ENCODE data around the gene PRXL2A.
A peak's percentile ranks its signal among the peaks of the same experiment; 100 is the strongest.
"Not testable (repeated sequence)": the region's sequence is repeated elsewhere in the genome, so short reads cannot be mapped to it uniquely, and the experiment has no call there.

PRXL2A gene

DNA sequence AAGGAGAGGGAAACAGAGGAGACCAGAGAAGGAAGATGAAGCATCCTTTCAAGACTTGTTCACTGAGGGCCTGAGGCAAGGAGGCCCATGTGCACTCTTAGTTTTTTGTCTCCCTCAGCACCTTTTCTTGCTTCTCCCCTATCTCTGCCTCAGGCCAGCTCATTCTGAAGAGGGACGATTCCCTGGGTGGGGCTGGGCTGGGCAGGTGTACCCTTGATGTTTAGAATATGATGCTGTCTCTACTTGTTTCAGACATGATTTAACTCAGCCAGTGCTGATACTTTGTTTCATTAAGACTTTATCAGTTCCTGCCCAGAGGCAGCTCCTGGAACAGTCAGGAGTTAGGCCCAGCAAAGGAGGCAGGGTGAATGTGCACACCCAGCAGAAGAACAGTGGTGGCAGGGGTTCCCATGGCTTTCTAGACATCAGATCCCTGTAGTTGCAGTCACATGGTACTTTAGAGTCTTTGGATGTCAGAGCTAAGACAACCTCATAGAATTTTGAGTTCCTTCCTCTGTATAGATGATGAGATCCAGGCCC lies 3.4 kb downstream of the PRXL2A start:
- no peak for DNase-seq

- no peak for DNase-seq
Measured at GRCh38 chr10:80412486-80412885, 4.1 kb downstream of the PRXL2A start.

GRCh38 chr10:80413271-80413996 lies 5.1 kb downstream of the PRXL2A start:
- peak; percentile 81 for DNase-seq

DNA sequence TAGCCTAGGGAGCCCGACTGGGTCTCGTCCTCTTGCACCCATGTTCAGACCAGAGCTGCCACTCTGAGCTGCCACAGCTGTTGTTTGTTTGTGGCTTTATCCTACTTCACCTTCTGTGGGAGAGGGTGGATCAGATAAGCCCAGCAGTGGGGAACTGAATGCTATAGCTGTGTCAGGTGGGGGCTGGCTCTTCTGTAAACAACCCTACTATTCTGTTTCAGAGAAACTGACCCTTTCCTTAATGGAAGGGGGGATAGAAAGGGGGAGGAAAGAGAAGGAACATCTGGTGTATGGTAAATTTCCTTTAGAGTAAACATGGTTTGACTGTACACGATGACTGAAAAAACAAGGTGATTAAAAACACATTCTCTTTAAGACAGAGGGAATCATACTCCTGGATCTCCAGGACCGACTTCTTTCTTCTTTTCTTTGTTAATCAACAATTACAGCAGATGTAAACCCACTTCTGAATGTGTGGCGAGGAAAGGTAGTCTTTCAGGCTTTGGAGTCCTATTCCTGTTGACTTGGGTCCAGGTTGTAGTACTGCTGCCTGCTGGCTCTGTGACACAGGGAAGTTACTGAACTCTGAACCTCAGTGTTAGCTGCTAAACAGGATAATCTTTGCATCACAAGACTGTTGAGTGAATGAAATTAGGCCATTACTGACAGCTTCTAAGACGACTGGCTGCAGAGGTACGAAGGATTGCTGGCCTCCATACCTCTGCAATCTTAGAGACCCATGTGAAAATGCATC lies 6.0 kb downstream of the PRXL2A start:
- no peak for DNase-seq

DNA sequence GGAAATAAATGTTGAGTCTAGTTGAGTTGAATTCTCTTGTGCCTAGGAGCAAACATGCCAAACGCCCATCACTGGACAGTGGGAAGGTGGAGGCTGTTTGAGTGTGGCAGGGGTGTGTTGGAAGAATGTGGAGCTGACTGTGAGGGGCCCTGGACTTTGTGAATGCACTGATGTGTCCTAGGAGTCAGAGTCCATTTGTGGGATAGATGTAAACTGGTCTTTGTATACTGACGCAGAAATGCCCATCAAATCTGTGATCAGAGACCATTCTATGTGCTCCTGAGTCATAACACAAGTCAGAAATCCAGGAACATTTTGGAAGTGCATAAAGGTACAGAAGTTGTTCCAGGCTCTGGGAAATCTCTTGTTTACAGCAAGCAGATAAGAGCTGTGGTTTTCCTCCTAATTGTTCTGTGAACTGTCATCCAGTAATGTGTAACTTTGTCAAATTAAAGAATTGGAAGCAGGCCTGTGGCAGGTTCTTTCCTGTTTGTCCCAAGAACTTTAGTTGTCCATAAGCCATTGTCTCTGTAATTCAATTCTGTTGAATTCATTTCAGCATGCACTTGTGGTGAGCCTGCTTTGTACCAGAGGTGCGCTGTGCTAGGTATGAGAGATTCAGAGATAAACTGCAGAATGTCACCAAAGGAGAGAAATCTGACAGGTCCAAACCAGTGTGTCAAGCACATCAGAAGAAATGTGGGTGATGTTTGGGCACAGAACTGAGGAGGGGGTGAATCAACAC lies 7.6 kb downstream of the PRXL2A start:
- DNase-seq, result no peak

- no peak for DNase-seq
Measured at GRCh38 chr10:80416479-80417098, 8.2 kb downstream of the PRXL2A start.

DNA sequence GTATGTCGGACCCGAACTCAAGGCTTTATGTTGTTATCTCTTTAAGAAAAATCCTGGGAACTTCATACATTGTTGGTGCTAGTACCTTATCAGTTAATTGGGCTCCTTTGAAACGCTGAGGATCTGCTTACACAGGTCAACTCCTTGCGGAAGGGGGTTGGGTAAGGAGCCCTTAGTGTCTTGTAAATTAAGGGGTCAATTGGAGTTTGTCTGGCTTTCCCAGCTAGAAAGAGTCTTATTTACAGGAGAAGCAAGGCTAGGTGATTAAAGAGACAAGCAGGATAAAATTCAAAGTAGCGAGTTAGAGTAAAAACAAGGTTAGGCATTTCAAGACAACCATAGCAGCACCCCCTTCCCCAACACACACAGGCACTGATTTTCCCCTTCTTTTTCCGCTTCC lies 8.9 kb downstream of the PRXL2A start:
- not testable (repeated sequence) for DNase-seq

- DNase-seq, result no peak
Measured at GRCh38 chr10:80421050-80421706, 12.8 kb downstream of the PRXL2A start.

- DNase-seq, result no peak
Measured at GRCh38 chr10:80421707-80422536, 13.6 kb downstream of the PRXL2A start.

- no peak for DNase-seq
Measured at GRCh38 chr10:80425901-80426300, 17.6 kb downstream of the PRXL2A start.

GRCh38 chr10:80427541-80427940 lies 19.2 kb downstream of the PRXL2A start:
- DNase-seq, result no peak

GRCh38 chr10:80429521-80429973 lies 21.2 kb downstream of the PRXL2A start:
- DNase-seq, result peak; percentile 82

GRCh38 chr10:80433134-80433533 lies 24.8 kb downstream of the PRXL2A start:
- no peak for DNase-seq

GRCh38 chr10:80436446-80437098 lies 28.2 kb downstream of the PRXL2A start:
- no peak for DNase-seq

DNA sequence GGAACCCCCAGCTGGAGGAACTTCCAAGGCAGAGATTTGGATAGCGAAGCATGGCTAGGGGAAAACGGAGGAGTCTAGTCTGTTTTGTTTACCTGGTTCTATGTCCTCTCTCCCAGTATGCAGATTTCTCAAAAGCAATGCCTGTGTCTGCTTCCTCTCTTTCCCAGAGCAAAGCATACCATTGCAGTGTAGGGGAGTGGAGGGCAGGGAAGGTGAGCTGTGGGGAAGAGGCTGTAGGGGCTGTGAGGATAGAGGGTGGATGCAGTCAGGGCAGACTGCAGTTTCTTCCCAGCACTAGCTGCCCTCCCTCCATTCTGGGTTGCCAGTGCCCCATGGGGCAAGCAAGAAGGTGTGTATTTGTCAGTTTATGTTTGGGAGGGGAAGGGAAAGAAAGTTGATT lies 28.9 kb downstream of the PRXL2A start:
- no peak for DNase-seq

DNA sequence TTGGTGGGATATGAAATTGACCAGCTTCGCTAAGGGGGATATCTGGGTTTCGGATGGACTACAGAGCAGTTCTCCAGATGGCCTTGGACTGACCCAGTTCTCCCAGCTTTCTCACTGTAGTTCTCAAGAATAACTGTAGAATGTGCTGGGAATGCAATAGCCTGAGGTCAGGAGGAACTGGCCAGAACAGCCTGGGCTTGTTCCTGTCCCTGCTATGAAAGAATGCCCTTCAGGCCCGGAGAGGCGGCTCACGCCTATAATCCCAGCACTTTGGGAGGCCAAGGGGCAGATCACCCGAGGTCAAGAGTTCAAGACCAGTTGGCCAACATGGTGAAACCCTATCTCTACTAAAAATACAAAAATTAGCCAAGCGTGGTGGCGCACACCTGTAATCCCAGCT lies 33.5 kb downstream of the PRXL2A start:
- DNase-seq, result no peak

- no peak for DNase-seq
Measured at GRCh38 chr10:80442879-80443278, 34.5 kb downstream of the PRXL2A start.

- no peak for DNase-seq
Measured at GRCh38 chr10:80443531-80443974, 35.2 kb downstream of the PRXL2A start.

- DNase-seq, result no peak
Measured at GRCh38 chr10:80444124-80444523, 35.8 kb downstream of the PRXL2A start.

DNA sequence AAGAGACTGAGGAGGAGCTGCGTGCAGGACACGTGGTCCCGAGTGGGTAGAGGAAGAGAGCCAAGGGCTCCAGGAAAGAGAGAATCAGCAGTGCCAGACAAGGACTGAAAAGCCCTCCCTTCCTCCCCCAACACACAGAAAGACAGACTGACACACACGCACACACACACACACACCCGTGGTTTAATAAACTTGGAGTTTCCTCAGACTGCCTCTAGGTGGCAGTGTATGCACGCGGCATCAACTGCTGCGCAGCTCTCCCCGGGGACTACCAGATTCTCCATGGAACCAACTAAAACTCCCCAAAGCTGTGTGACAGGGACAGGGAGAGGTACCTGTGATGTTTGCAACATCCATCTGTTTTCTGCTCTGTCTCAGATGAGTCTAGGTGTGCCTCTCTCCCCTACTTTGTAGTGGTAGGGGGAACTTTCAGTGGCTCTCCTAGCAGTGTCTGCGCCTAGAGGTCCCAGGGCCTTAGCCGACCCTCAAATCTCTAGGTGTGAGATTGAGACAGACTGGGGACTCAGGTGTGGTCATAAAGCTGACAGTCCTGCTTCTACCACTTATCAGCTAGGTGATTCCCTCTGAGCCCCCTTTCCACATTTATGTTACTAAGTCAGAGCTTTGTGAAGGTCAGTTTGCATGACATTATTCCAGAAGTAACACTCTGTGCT lies 36.4 kb downstream of the PRXL2A start:
- DNase-seq, result no peak
